Sigmoid colon (tissue), 4 donors: ENCODE measurements around the gene FGD3.

ENCODE experiments used
- EP300 ChIP-seq, 4 donors: sonication (generic); formaldehyde crosslinking; IDR thresholded peaks; one replicate each; pipeline ENCODE4 v1.6.1; 2017; ENCODE audit warnings: antibody characterized with exemption in 4 of 4
- POLR2A ChIP-seq, 2 donors: fragments of 450-650 bp; IDR thresholded peaks; one replicate each; pipeline ENCODE4 v1.6.1; 2016; ENCODE audit warnings: antibody characterized with exemption in 2 of 2, mild to moderate bottlenecking in 2 of 2, moderate library complexity in 2 of 2
- TF ChIP-seq, protein P1 (sequence below), 4 experiments: fragments of 450-650 bp in 3 of 4; fragments of 200-600 bp in 1 of 4; IDR thresholded peaks; one replicate each; pipeline ENCODE4 v1.5.1; 2016 to 2019; ENCODE audit warnings: antibody characterized with exemption in 4 of 4, mild to moderate bottlenecking in 3 of 4, moderate library complexity in 2 of 4

DNA sequence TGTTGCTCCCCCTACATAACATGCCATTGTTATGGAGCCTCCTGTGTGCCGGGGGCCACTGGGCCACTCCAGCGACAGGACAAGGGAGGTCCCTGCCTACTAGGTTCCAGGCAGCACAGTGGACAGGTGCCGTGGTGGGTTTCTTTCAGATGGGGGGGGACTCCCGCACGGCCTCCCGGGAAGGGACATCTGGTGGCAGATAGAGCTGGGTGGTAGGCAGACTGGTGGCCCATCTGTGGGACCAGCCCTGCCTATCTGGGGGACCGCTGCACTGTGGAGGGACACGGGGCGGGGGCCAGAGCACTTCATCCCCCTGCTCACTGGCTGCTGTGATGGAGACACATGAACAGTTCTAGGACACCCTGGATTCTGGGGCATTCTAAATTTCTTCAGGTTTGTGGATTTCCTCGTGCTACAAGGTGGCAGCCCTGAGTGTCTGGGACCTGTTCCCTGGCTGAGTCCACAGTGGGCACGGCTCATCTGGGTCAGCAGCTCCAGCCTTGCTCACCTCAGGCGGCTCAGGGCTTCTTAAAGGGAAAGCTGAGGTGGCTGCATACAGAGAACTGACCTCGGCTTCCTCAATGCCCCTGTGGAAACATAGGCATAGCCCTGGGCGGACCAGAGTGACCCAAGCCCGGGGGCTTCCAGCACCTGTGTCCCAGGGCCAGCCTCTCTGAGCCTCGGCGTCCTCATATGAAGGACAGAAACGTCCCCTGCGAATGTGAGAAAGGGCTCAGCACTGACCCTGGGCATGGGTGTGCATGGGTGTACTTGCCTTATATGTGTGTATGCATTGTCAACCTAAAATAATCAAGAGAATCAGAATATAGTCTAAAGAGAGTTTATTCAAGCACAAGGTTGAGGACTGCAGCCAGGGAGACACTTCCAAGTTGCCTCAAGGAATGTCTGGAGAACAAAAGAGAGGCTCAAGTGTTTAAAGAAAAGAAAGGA, 22.5 kb downstream of the FGD3 start:
- TF ChIP-seq, protein P1, sequence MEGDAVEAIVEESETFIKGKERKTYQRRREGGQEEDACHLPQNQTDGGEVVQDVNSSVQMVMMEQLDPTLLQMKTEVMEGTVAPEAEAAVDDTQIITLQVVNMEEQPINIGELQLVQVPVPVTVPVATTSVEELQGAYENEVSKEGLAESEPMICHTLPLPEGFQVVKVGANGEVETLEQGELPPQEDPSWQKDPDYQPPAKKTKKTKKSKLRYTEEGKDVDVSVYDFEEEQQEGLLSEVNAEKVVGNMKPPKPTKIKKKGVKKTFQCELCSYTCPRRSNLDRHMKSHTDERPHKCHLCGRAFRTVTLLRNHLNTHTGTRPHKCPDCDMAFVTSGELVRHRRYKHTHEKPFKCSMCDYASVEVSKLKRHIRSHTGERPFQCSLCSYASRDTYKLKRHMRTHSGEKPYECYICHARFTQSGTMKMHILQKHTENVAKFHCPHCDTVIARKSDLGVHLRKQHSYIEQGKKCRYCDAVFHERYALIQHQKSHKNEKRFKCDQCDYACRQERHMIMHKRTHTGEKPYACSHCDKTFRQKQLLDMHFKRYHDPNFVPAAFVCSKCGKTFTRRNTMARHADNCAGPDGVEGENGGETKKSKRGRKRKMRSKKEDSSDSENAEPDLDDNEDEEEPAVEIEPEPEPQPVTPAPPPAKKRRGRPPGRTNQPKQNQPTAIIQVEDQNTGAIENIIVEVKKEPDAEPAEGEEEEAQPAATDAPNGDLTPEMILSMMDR (IDR thresholded peaks at IDR 0.05), result no peak
- no peak for TF ChIP-seq POLR2A (IDR thresholded peaks at IDR 0.05)
- no peak for TF ChIP-seq EP300 (IDR thresholded peaks at IDR 0.05)
